Cardiac fibroblast (primary cell): ENCODE measurements around the gene SEPTIN8.

ENCODE experiments used
- DNase-seq, 2 donors: peaks; one replicate each; pipeline versions ENCODE4 v3.0.0 to v3.0.0-alpha.2; 2010; ENCODE audit warnings: low read depth in 2 of 2
- H3K4me3 ChIP-seq, 2 donors: replicated peaks in 1 of 2; 1 replicate in 1 of 2; 2 replicates in 1 of 2; pipeline ENCODE4 v1.5.1; 2011; ENCODE audit warnings: low read depth in 2 of 2, low read length in 2 of 2, mild to moderate bottlenecking in 2 of 2, moderate library complexity in 1 of 2
- CTCF ChIP-seq: IDR thresholded peaks from one replicate; pipeline ENCODE4 v1.5.1; 2011; ENCODE audit warnings: low read depth, mild to moderate bottlenecking, low read length, inconsistent platforms

SEPTIN8 gene

DNA sequence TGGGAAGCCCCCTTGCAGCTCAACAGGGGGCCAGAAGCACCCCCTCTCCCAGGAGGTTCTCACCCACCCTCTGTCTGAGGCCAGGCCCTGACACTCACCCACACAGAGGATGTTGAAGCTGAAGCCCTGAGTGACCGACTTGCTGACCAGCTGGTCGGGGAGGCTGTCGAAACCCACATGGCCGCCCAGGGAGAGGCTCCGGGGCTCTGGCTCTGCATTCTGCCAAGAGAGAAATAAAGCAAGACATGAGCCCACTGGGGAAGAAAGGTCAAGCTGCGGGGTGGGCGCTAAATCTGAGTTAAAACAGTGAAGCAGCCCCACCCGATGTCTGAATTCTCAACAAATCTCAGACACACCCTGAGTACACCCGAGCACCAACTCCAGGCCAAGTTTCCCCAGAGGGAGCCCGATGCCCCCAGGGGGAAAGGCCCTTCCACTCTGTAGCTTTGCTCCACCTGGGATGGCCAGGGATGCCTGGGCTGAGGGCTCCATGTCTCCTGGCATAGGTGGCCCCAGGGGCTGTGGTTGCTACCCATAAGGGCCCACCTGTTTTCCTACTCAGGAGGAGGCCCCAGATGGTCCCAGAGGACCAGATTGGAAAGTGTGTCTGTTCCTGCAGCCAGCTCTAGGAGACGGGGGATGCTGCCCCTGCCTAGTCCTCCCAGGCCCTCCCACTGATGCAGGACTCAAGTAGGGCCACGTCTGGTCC is 11.6 kb downstream of the SEPTIN8 start:
- no peak overlapping the region for H3K4me3 ChIP-seq
- TF ChIP-seq CTCF: no peak
- DNase-seq: no peak

GRCh38 chr5:132764671-132765238 is 12.3 kb downstream of the SEPTIN8 start:
- no peak for TF ChIP-seq CTCF
- DNase-seq: no peak
- no peak overlapping the region for H3K4me3 ChIP-seq

- TF ChIP-seq CTCF: no peak
- H3K4me3 ChIP-seq: no peak overlapping the region
- DNase-seq: no peak
Observed at GRCh38 chr5:132764051-132764450, 13.0 kb downstream of the SEPTIN8 start.

- DNase-seq: no peak
- TF ChIP-seq CTCF: no peak
- no peak overlapping the region for H3K4me3 ChIP-seq
Observed at GRCh38 chr5:132763181-132764036, 13.6 kb downstream of the SEPTIN8 start.

DNA sequence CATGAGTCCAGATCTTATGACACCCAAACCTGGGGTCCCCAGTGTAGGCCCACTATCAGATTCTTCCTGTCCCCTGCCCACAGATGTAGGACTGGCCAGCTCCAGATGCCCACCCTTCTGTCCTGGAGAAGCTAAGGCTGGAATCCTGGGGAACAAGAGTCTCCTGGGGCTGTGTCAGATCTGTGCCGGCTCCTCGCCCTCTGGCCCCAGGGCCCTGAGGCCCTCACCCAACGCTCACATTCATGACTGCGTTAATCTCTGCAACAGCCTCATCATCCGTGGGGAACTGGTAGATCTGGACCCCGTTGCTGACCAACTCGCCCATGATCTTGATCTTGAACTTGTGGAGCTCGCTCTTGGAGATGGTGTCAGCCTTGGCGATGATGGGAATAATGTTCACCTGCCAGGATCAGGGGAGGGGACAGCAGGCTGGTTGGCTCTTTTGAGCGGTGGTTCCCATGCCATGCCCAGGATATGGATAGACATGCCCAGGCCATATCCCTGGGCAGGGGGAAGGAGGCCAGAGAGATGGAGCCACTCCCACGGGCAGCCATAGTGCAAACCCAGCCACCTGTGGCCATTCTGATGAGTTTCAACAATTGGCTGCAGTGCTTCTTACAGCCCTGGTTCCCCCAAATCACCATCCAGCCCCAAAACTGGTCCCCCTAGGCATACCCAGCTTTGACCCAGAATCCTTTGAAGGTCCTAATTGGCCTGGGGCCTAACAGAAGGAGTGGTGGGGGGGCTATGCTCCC is 14.6 kb downstream of the SEPTIN8 start:
- no peak for TF ChIP-seq CTCF
- H3K4me3 ChIP-seq: no peak overlapping the region
- DNase-seq: no peak

DNA sequence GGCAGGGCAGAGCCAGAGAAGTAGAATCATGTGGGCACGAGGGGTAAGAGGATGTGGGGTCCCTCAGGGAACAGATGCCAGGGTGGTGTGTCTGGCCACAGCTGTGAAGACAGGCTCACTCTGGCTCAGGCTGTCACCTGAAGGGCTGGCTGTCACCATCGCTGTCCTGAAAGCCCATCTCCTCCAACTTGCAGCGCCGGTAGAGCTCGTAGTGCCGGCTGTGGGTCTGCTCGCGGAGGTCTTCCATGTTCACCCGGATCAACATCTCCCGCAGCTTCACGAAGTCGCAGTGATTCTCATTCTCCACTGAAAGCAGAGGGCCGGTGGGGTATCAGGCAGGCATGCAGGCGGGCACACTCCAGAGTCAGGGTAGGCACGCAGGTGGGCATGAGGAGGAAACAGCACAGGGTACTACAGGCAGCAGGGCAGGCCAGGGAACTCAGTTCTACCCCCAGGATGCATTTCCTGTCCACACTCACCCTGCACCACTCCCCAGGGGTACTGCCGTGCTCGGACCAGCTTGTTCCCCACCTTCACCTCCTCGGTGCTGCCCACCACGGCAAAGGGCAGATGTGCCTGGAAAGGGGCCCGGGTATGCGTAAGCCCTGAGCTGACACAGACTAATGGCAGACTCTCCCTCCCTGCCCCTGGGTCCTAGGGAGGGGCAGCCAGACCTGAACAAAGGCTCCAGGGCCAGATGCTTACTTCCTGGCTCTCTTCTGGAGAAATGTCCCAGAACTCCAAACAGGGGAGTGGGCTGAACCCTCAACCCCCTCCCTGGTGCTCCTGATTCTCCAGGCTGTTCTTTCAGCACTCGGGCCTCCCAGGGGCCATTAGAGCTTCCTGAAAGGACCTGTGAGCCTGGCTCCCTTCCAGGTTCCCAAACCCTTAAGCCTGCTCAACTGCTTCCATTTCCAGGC is 15.5 kb downstream of the SEPTIN8 start:
- DNase-seq: no peak
- H3K4me3 ChIP-seq: no peak overlapping the region
- TF ChIP-seq CTCF: no peak
